Measurements from ENCODE around the gene HSPA9. TPM values are rescaled to one million over a fixed set of nuclear protein-coding genes. Genes with fewer than 3 reads are reported as not detected.

The HSPA9 gene
- total RNA-seq, 3 donors from 2014 or later, result 236 to 288 (median 266) TPM

DNA sequence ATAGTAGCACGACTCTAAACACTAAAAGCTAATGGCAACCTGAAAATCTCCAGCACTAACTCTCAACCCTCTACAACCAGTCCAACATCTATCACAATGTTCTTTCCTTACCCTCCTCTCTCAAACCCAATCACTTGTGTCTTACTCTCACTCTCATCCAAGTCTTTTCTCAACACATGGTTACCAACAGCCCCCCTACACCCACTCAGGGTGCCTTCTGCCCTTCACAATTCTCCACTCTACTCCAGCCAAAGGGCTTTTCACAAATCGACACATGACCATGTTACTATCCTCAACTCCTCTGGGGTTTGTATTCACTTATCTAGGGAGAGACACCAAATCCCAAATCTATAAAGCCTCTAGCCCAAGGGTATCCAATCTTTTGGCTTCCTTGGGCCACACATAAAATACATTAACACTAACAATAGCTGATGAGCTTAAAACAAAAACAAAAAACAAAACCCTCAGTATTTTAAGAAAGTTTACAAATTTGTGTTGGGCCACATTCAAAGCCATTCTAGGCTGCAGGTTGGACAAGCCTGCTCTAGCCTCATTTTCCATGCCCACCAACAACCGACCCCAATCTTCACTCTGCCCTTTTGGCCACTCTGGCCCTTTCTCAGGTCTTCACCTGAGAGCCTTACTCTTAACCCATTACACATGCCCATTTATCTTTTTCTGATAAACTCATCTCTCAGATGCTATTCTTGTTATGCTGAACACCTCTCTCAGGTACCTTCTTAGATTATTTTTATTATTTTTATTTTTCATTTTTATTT lies 11.7 kb downstream of the HSPA9 start:
- intact Hi-C loops (cut with DNase I; ENCODE audit: low total_unique reads), result no loop called here
- no peak overlapping the region for H3K4me3 ChIP-seq
- H3K4me1 ChIP-seq, result no peaks in the 10 kb centered on the region
- peak overlapping the region in 1 of 2 donors; percentile 5 for H3K27ac ChIP-seq
- no peak for DNase-seq (ENCODE audit: low spot score in 2 of 2)
- no peaks in the 10 kb centered on the region for H3K9me3 ChIP-seq
- no peak for TF ChIP-seq POLR2AphosphoS5 (IDR thresholded peaks at IDR 0.05)
- TF ChIP-seq POLR2A (IDR thresholded peaks at IDR 0.05), result no peak
- no peak for TF ChIP-seq CTCF (IDR thresholded peaks at IDR 0.05)
- peaks cover 5% of the 10 kb centered on the region for H3K36me3 ChIP-seq
- H3K27me3 ChIP-seq, result no peaks in the 10 kb centered on the region

GRCh38 chr5:138560971-138561370 lies 14.2 kb downstream of the HSPA9 start:
- no peak for TF ChIP-seq CTCF (IDR thresholded peaks at IDR 0.05)
- TF ChIP-seq POLR2A (IDR thresholded peaks at IDR 0.05), result no peak
- TF ChIP-seq POLR2AphosphoS5 (IDR thresholded peaks at IDR 0.05), result no peak
- Histone ChIP-seq H3K4me1 (no peaks in the 10 kb centered on the region), H3K27ac (no peak overlapping the region), H3K27me3 (no peaks in the 10 kb centered on the region), H3K36me3 (peaks cover 5% of the 10 kb centered on the region), H3K9me3 (no peaks in the 10 kb centered on the region), H3K4me3 (no peak overlapping the region)
- no peak for DNase-seq (ENCODE audit: low spot score in 2 of 2)
- intact Hi-C loops (cut with DNase I; ENCODE audit: low total_unique reads), result no loop called here

DNA sequence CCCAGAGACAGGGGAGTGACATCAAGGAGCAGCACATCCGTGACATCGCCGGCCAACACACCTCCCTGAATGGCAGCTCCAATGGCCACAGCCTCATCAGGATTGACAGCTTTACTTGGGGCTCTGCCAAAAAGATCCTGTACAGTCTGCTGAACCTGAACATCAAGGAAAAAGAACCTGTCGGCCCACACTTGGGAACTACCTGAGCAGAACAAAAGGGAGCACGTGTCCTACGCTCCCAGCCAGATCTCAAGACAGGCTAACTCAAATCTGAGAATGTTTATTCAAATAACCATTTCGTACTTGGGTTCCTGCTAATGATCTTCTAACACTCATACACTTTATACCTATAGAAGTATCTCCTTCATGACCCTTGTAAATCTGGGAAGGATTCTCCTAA lies 15.3 kb downstream of the HSPA9 start:
- H3K4me1 ChIP-seq, result no peaks in the 10 kb centered on the region
- DNase-seq (ENCODE audit: low spot score in 2 of 2), result peak; percentile 64 to 77
- intact Hi-C loops (cut with DNase I; ENCODE audit: low total_unique reads), result no loop called here
- H3K36me3 ChIP-seq, result peaks cover 5% of the 10 kb centered on the region
- peak overlapping the region; percentile 45 to 50 for H3K27ac ChIP-seq
- H3K27me3 ChIP-seq, result no peaks in the 10 kb centered on the region
- no peak overlapping the region for H3K4me3 ChIP-seq
- H3K9me3 ChIP-seq, result no peaks in the 10 kb centered on the region
- TF ChIP-seq POLR2A (IDR thresholded peaks at IDR 0.05) (no peak), POLR2AphosphoS5 (IDR thresholded peaks at IDR 0.05) (no peak)

DNA sequence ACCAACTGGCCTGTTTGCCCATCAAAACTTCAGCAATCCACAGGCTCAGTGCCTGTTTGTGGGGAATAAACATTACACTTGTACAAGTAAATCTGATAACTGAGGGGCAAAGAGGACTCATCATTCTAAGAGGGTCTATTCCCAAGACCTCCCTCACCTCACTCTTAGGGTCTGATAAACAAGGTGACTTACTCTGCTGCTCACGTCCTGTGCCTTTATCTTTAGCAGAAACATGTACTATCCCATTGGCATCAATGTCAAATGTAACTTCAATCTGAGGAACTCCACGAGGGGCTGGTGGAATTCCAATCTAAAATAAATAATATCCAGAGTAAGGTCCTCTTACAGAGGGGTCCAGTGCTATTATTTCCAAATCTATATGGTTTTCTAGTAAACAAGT lies 17.5 kb downstream of the HSPA9 start:
- Histone ChIP-seq H3K36me3 (peaks cover 5% of the 10 kb centered on the region), H3K9me3 (no peaks in the 10 kb centered on the region), H3K4me3 (no peak overlapping the region), H3K27me3 (no peaks in the 10 kb centered on the region), H3K27ac (no peak overlapping the region), H3K4me1 (no peaks in the 10 kb centered on the region)
- intact Hi-C loops (cut with DNase I; ENCODE audit: low total_unique reads), result no loop called here
- TF ChIP-seq POLR2AphosphoS5 (IDR thresholded peaks at IDR 0.05) (no peak), CTCF (IDR thresholded peaks at IDR 0.05) (no peak), POLR2A (IDR thresholded peaks at IDR 0.05) (no peak)
- no peak for DNase-seq (ENCODE audit: low spot score in 2 of 2)

DNA sequence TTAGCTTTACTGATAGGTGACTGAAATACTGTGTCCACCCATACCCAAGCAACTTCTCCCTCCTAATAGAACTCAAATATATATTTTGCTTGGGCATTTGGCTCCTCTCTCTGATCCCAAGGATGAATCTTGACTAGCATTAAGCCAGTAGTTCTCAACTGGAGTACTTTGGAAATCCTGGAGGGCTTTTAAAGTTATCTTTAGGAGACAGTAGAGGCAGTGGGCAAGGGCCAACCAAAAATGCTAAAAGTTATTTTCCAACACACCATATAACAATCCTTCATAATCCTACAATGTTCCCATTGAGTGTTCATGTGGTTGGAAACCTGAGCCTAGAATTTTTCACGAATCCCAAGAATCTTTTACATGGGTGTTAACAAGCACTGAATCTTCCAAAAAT lies 21.1 kb downstream of the HSPA9 start:
- H3K36me3 ChIP-seq, result no peaks in the 10 kb centered on the region
- no peak overlapping the region for H3K27ac ChIP-seq
- H3K4me1 ChIP-seq, result no peaks in the 10 kb centered on the region
- DNase-seq (ENCODE audit: low spot score in 2 of 2), result no peak
- H3K4me3 ChIP-seq, result no peak overlapping the region
- intact Hi-C loops (cut with DNase I; ENCODE audit: low total_unique reads), result no loop called here
- H3K9me3 ChIP-seq, result no peaks in the 10 kb centered on the region
- no peaks in the 10 kb centered on the region for H3K27me3 ChIP-seq
- no peak for TF ChIP-seq POLR2A (IDR thresholded peaks at IDR 0.05)
- no peak for TF ChIP-seq POLR2AphosphoS5 (IDR thresholded peaks at IDR 0.05)
- TF ChIP-seq CTCF (IDR thresholded peaks at IDR 0.05), result no peak
